ENCODE data around the gene DNAH3. TPM values are rescaled to one million over a fixed set of nuclear protein-coding genes. Genes with fewer than 3 reads are reported as not detected.
"Not testable (repeated sequence)": the region's sequence is repeated elsewhere in the genome, so short reads cannot be mapped to it uniquely, and the experiment has no call there.

The DNAH3 gene
- total RNA-seq, 2 donors from 2014 or later: 0.40 to 0.82 TPM

DNA sequence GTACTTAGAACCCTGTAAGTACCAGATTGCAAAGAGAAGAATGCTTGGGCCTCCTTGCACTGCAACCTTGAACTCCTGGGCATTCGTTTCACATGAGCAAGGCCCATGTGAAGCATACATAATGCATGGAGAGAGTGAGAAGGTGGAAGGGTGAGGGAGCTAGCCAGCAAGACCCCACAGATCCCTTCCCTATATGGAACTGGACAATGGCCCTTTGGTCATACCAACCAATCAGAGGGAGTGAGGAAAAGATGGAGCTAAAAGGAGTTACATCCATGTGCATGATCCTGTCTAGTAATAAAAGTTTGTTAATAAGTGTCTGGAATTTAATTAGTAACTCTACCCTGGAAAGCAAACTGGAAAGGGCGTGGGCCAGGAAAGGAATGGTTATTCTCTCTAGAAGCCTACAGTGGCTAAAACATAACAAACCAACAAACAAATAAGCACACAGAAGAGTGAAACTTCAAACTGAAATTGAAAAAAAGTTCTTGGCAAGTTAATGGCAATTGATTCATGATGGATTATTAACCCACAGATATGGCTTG lies 29.6 kb downstream of the DNAH3 start:
- no peak overlapping the region for H3K27ac Mint-ChIP-seq
- H3K27me3 Mint-ChIP-seq (ENCODE audit: insufficient read depth): no peaks in the 10 kb centered on the region
- peaks cover 5% of the 10 kb centered on the region for H3K4me1 Mint-ChIP-seq
- no peaks in the 10 kb centered on the region for H3K27me3 ChIP-seq (ENCODE audit: control insufficient read depth, insufficient read depth, low read length, poor library complexity, severe bottlenecking)
- H3K9me3 ChIP-seq (ENCODE audit: control insufficient read depth, low read length): no peaks in the 10 kb centered on the region
- H3K9ac ChIP-seq (ENCODE audit: extremely low read depth, low read length, poor library complexity, severe bottlenecking): no peak overlapping the region
- no peaks in the 10 kb centered on the region for H3K36me3 Mint-ChIP-seq (ENCODE audit: low read depth)
- no peaks in the 10 kb centered on the region for H3K9me3 Mint-ChIP-seq
- no peak overlapping the region for H3K4me3 ChIP-seq (ENCODE audit: low read length)
- no peaks in the 10 kb centered on the region for H3K4me1 ChIP-seq (ENCODE audit: control insufficient read depth, insufficient read depth, low read length)
- H3K4me3 Mint-ChIP-seq: no peak overlapping the region
- no peak for DNase-seq
- TF ChIP-seq, protein P1, sequence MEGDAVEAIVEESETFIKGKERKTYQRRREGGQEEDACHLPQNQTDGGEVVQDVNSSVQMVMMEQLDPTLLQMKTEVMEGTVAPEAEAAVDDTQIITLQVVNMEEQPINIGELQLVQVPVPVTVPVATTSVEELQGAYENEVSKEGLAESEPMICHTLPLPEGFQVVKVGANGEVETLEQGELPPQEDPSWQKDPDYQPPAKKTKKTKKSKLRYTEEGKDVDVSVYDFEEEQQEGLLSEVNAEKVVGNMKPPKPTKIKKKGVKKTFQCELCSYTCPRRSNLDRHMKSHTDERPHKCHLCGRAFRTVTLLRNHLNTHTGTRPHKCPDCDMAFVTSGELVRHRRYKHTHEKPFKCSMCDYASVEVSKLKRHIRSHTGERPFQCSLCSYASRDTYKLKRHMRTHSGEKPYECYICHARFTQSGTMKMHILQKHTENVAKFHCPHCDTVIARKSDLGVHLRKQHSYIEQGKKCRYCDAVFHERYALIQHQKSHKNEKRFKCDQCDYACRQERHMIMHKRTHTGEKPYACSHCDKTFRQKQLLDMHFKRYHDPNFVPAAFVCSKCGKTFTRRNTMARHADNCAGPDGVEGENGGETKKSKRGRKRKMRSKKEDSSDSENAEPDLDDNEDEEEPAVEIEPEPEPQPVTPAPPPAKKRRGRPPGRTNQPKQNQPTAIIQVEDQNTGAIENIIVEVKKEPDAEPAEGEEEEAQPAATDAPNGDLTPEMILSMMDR (conservative IDR thresholded peaks at IDR 0.05): no peak
- H3K27ac ChIP-seq (ENCODE audit: low read depth, low read length): no peak overlapping the region
- no peaks in the 10 kb centered on the region for H3K36me3 ChIP-seq (ENCODE audit: control insufficient read depth, insufficient read depth, low read length)
- WGBS, 2 experiments (ENCODE audit: insufficient coverage in 1 of 2, insufficient read length in 1 of 2): 91% methylated on average over 2 of the region's 2 CpGs; no CpG with 5 or more reads in 1 of the 2 experiments

DNA sequence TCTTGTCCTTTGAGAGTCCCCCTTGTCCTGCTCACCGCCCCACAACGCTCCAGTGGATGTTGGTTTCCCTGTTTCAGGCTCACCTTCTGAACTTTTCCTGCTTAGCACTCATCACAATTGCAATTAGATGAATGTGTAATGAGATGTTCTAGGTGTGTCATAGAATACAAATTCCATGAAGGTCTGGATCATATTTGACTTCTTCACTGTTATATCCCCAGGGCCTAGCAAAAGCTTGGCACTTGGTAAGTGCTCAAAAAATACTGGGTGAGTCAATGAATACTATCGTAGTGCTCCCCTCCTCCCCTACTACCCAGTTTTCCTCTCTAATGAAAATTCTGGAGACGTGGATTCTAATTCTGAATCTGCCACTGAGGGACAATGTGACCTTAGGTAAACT lies 33.1 kb downstream of the DNAH3 start:
- no peak for DNase-seq
- Mint-ChIP-seq H3K4me3 (no peak overlapping the region), H3K36me3 (ENCODE audit: low read depth) (no peaks in the 10 kb centered on the region), H3K9me3 (no peaks in the 10 kb centered on the region), H3K27ac (no peak overlapping the region), H3K4me1 (peaks cover 5% of the 10 kb centered on the region), H3K27me3 (ENCODE audit: insufficient read depth) (no peaks in the 10 kb centered on the region)
- Histone ChIP-seq H3K4me1 (ENCODE audit: control insufficient read depth, insufficient read depth, low read length) (no peaks in the 10 kb centered on the region), H3K27ac (ENCODE audit: low read depth, low read length) (no peak overlapping the region), H3K9ac (ENCODE audit: extremely low read depth, low read length, poor library complexity, severe bottlenecking) (no peak overlapping the region), H3K36me3 (ENCODE audit: control insufficient read depth, insufficient read depth, low read length) (no peaks in the 10 kb centered on the region), H3K9me3 (ENCODE audit: control insufficient read depth, low read length) (no peaks in the 10 kb centered on the region), H3K4me3 (ENCODE audit: low read length) (no peak overlapping the region), H3K27me3 (ENCODE audit: control insufficient read depth, insufficient read depth, low read length, poor library complexity, severe bottlenecking) (no peaks in the 10 kb centered on the region)
- TF ChIP-seq, protein P1 (conservative IDR thresholded peaks at IDR 0.05): no peak
- 83% methylated on average over 4 of the region's 4 CpGs; no CpG with 5 or more reads in 1 of the 2 experiments for WGBS, 2 experiments (ENCODE audit: insufficient coverage in 1 of 2, insufficient read length in 1 of 2)

DNA sequence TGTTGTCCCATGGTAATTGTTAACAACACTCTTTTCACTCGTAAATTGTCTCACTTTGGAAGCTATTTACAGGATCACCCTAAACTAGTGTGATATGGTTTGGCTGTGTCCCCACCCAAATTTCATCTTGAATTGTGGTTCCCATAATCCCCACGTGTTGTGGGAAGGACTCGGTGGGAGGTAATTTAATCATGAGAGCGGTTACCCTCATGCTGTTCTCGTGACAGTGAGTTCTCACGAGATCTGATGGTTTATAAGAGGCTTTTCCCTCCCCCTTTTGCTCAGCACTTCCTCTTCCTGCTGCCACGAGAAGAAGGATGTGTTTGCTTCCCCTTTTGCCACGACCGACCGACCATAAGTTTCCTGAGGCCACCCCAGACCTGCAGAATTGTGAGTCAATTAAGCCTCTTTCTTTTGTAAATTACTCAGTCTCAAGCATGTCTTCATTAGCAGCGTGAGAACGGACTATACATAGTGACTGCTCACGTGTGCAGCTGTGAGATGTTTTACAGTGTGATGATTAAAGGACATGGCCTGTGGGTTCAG lies 34.4 kb downstream of the DNAH3 start:
- TF ChIP-seq, protein P1 (conservative IDR thresholded peaks at IDR 0.05): no peak

DNA sequence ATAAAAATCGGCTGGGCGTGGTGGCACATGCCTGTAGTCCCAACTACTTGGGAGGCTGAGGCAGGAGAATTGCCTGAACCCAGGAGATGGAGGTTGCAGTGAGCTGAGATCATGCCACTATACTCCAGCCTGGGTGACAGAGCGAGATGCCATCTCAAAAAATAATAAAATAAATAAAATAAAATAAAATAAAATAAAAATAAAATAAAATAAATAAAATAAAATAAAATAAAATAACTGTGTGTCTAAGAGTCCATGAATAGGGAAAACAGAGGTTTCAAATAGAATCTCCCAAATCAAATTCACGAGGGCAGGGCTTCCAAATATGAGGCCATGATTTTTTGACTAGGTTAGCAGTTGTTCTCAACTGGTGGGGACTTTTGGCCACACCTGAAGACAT lies 35.1 kb downstream of the DNAH3 start:
- not testable (repeated sequence) for H3K27ac ChIP-seq (ENCODE audit: low read depth, low read length); H3K4me3 ChIP-seq (ENCODE audit: low read length); H3K27me3 ChIP-seq (ENCODE audit: control insufficient read depth, insufficient read depth, low read length, poor library complexity, severe bottlenecking); H3K9me3 ChIP-seq (ENCODE audit: control insufficient read depth, low read length); H3K4me3 Mint-ChIP-seq; H3K4me1 ChIP-seq (ENCODE audit: control insufficient read depth, insufficient read depth, low read length); H3K27ac Mint-ChIP-seq; H3K9me3 Mint-ChIP-seq; H3K4me1 Mint-ChIP-seq; H3K36me3 Mint-ChIP-seq (ENCODE audit: low read depth); H3K27me3 Mint-ChIP-seq (ENCODE audit: insufficient read depth); DNase-seq; H3K9ac ChIP-seq (ENCODE audit: extremely low read depth, low read length, poor library complexity, severe bottlenecking); H3K36me3 ChIP-seq (ENCODE audit: control insufficient read depth, insufficient read depth, low read length)
- 97 to 100% methylated on average over 2 to 3 of the region's 4 CpGs for WGBS, 2 experiments (ENCODE audit: insufficient coverage in 1 of 2, insufficient read length in 1 of 2)

More for the DNA sequence above, 34.4 kb downstream of the DNAH3 start:
- no peak overlapping the region for H3K9ac ChIP-seq (ENCODE audit: extremely low read depth, low read length, poor library complexity, severe bottlenecking)
- DNase-seq: peak; percentile 52
- Mint-ChIP-seq H3K9me3 (no peaks in the 10 kb centered on the region), H3K4me1 (peaks cover 5% of the 10 kb centered on the region), H3K4me3 (no peak overlapping the region), H3K27ac (no peak overlapping the region), H3K36me3 (ENCODE audit: low read depth) (no peaks in the 10 kb centered on the region), H3K27me3 (ENCODE audit: insufficient read depth) (no peaks in the 10 kb centered on the region)
- no peaks in the 10 kb centered on the region for H3K36me3 ChIP-seq (ENCODE audit: control insufficient read depth, insufficient read depth, low read length)
- H3K27me3 ChIP-seq (ENCODE audit: control insufficient read depth, insufficient read depth, low read length, poor library complexity, severe bottlenecking): no peaks in the 10 kb centered on the region
- no peak overlapping the region for H3K27ac ChIP-seq (ENCODE audit: low read depth, low read length)
- H3K4me1 ChIP-seq (ENCODE audit: control insufficient read depth, insufficient read depth, low read length): no peaks in the 10 kb centered on the region
- WGBS, 2 experiments (ENCODE audit: insufficient coverage in 1 of 2, insufficient read length in 1 of 2): 68 to 69% methylated on average over 8 to 13 of the region's 13 CpGs
- H3K9me3 ChIP-seq (ENCODE audit: control insufficient read depth, low read length): no peaks in the 10 kb centered on the region
- no peak overlapping the region for H3K4me3 ChIP-seq (ENCODE audit: low read length)

All from endodermal cell (in vitro differentiated cells).